ENCODE data around the gene RHPN2.

Gene RHPN2

GRCh38 chr19:33064792-33065550 is at the start of gene RHPN2:
Gene RHPN2 (minus strand): TSS chr19:33064888. CDS start chr19:33064852, 36 bp downstream.
- peak; percentile 66 for DNase-seq (ENCODE audit: low read depth)

GRCh38 chr19:33114312-33114711 is 49.6 kb upstream of the RHPN2 start:
- no peak for DNase-seq (ENCODE audit: low read depth)

GRCh38 chr19:33111587-33111986 is 46.9 kb upstream of the RHPN2 start:
- DNase-seq (ENCODE audit: low read depth) = no peak

GRCh38 chr19:33110137-33110910 is 45.6 kb upstream of the RHPN2 start:
- DNase-seq (ENCODE audit: low read depth) = no peak

GRCh38 chr19:33108161-33108560 is 43.5 kb upstream of the RHPN2 start:
- DNase-seq (ENCODE audit: low read depth) = no peak

- no peak for DNase-seq (ENCODE audit: low read depth)
Measured at GRCh38 chr19:33102893-33103292, 38.2 kb upstream of the RHPN2 start.

- no peak for DNase-seq (ENCODE audit: low read depth)
Measured at GRCh38 chr19:33100894-33101644, 36.4 kb upstream of the RHPN2 start.

GRCh38 chr19:33098055-33098534 is 33.4 kb upstream of the RHPN2 start:
- DNase-seq (ENCODE audit: low read depth) = no peak

- DNase-seq (ENCODE audit: low read depth) = no peak
Measured at GRCh38 chr19:33096005-33096404, 31.3 kb upstream of the RHPN2 start.

GRCh38 chr19:33094436-33095067 is 29.9 kb upstream of the RHPN2 start:
- no peak for DNase-seq (ENCODE audit: low read depth)

GRCh38 chr19:33093420-33094210 is 28.9 kb upstream of the RHPN2 start:
- no peak for DNase-seq (ENCODE audit: low read depth)

- no peak for DNase-seq (ENCODE audit: low read depth)
Measured at GRCh38 chr19:33090179-33090578, 25.5 kb upstream of the RHPN2 start.

- no peak for DNase-seq (ENCODE audit: low read depth)
Measured at GRCh38 chr19:33089010-33089409, 24.3 kb upstream of the RHPN2 start.

GRCh38 chr19:33086955-33087354 is 22.3 kb upstream of the RHPN2 start:
- no peak for DNase-seq (ENCODE audit: low read depth)

GRCh38 chr19:33085570-33086128 is 21.0 kb upstream of the RHPN2 start:
- DNase-seq (ENCODE audit: low read depth) = no peak

GRCh38 chr19:33080761-33081681 is 16.3 kb upstream of the RHPN2 start, which contains the start of gene GPATCH1:
Gene GPATCH1 (plus strand): TSS chr19:33081181. CDS start chr19:33081194, 13 bp downstream.
- peak; percentile 79 for DNase-seq (ENCODE audit: low read depth)

- DNase-seq (ENCODE audit: low read depth) = no peak
Measured at GRCh38 chr19:33075519-33075918, 10.8 kb upstream of the RHPN2 start.

- no peak for DNase-seq (ENCODE audit: low read depth)
Measured at GRCh38 chr19:33071887-33072286, 7.2 kb upstream of the RHPN2 start.

GRCh38 chr19:33067121-33067520 is 2.4 kb upstream of the RHPN2 start:
- no peak for DNase-seq (ENCODE audit: low read depth)

GRCh38 chr19:33066543-33066942 is 1.9 kb upstream of the RHPN2 start:
- DNase-seq (ENCODE audit: low read depth) = no peak

Data from activated T-cell treated with anti-CD3 and anti-CD28 coated beads for 24 hours (primary cell).